Measurements from ENCODE around the gene ROBO1. TPM values are rescaled to one million over a fixed set of nuclear protein-coding genes. Genes with fewer than 3 reads are reported as not detected.
A peak's percentile ranks its signal among the peaks of the same experiment; 100 is the strongest.

The ROBO1 gene
- polyA plus RNA-seq, 2 donors = 4.7 to 12.0 TPM

DNA sequence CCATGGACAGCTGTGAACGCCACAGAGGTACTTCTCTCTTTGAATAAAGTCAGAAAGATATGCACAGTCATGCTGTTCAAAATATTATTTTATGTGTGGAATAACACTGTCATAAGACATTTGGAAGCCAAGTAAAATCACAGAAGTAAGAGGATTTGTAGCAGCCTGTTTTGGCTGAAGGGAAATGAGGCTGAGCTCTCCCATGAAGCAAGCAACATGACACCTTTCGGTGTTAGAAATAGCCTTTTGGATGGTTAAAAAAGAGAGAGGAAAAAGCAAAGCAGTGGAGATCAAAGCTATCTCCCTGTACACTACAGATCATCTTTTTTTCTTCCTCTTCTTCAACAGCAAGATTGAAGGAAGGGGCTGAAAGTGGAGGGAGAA is 755.3 kb downstream of the ROBO1 start:
- WGBS, 2 donors = 61 to 63% methylated on average over 2 of the region's 2 CpGs
- H3K4me1 ChIP-seq (ENCODE audit: control insufficient read depth in 2 of 2, insufficient read depth in 2 of 2, low read length in 1 of 2) = no peaks in the 10 kb centered on the region

DNA sequence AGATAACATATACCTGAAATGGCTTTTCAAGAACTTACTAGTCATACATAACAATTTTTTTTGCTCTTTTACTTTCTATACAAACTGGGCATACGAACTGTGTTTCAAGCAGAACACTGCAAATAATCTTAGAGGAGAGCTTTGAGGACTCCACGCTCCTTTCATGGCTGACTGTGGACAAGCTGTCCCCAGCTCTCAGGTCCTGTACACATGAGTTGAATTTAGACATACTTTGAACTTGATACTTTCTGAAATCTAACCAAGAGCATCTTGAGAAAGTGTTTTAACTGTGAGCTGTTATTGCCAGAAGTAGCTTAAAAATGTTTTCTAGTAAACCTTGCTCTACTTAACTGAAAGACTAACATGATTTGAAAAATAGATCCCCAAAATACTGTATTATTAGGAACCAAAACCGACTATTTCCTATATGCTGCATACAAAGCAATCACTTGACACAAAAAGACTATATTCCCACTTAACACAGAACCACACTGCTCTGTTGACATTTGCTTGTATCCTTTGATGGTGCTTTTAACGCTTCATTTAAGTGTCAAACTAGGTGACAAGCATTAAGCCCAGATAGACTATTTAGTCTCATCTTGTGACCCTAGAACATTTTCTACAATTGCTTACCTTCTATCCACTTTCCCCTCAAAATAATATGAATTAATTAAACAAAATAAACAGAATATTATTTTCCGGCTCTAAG is 755.8 kb downstream of the ROBO1 start:
- Histone ChIP-seq H3K4me3 (ENCODE audit: low read depth in 1 of 2, low read length in 2 of 2) (no peak overlapping the region), H3K27ac (ENCODE audit: low read depth in 2 of 2, low read length in 1 of 2) (no peak overlapping the region), H3K4me1 (ENCODE audit: control insufficient read depth in 2 of 2, insufficient read depth in 2 of 2, low read length in 1 of 2) (no peaks in the 10 kb centered on the region), H3K9me3 (ENCODE audit: control insufficient read depth in 2 of 2, insufficient read depth in 1 of 2, low read depth in 1 of 2, low read length in 1 of 2) (no peaks in the 10 kb centered on the region), H3K36me3 (ENCODE audit: control insufficient read depth in 2 of 2, insufficient read depth in 2 of 2, low read length in 1 of 2) (no peaks in the 10 kb centered on the region), H3K27me3 (ENCODE audit: control insufficient read depth in 1 of 2, insufficient read depth in 2 of 2, low read length in 2 of 2) (no peaks in the 10 kb centered on the region)
- WGBS, 2 donors = 76 to 77% methylated on average over 5 of the region's 5 CpGs

More for the DNA sequence above, 755.3 kb downstream of the ROBO1 start:
- Histone ChIP-seq H3K4me3 (ENCODE audit: low read depth in 1 of 2, low read length in 2 of 2) (no peak overlapping the region), H3K9me3 (ENCODE audit: control insufficient read depth in 2 of 2, insufficient read depth in 1 of 2, low read depth in 1 of 2, low read length in 1 of 2) (no peaks in the 10 kb centered on the region), H3K36me3 (ENCODE audit: control insufficient read depth in 2 of 2, insufficient read depth in 2 of 2, low read length in 1 of 2) (no peaks in the 10 kb centered on the region), H3K27me3 (ENCODE audit: control insufficient read depth in 1 of 2, insufficient read depth in 2 of 2, low read length in 2 of 2) (no peaks in the 10 kb centered on the region), H3K27ac (ENCODE audit: low read depth in 2 of 2, low read length in 1 of 2) (no peak overlapping the region)

DNA sequence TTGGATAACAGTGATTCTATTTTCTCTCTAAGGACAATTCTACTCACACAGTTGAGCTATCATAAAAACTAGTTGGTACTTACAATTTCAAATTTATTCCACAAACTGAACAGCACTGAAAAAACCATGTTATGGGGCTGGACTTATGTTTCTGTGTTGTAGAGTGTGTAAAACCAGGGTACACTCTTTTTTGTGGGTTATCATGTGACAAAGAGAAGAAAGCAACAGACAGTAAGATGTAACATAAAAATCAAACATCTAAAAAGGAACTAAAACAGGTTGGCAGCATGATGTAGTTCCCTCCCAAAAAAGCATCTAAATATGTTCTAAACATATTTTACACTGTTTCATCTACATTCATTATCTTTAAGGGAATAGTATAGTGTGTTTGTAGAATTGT is 757.9 kb downstream of the ROBO1 start:
- H3K4me1 ChIP-seq (ENCODE audit: control insufficient read depth in 2 of 2, insufficient read depth in 2 of 2, low read length in 1 of 2) = no peaks in the 10 kb centered on the region
- no peaks in the 10 kb centered on the region for H3K36me3 ChIP-seq (ENCODE audit: control insufficient read depth in 2 of 2, insufficient read depth in 2 of 2, low read length in 1 of 2)
- H3K27ac ChIP-seq (ENCODE audit: low read depth in 2 of 2, low read length in 1 of 2) = no peak overlapping the region
- H3K9me3 ChIP-seq (ENCODE audit: control insufficient read depth in 2 of 2, insufficient read depth in 1 of 2, low read depth in 1 of 2, low read length in 1 of 2) = no peaks in the 10 kb centered on the region
- no peak overlapping the region for H3K4me3 ChIP-seq (ENCODE audit: low read depth in 1 of 2, low read length in 2 of 2)
- no peaks in the 10 kb centered on the region for H3K27me3 ChIP-seq (ENCODE audit: control insufficient read depth in 1 of 2, insufficient read depth in 2 of 2, low read length in 2 of 2)

DNA sequence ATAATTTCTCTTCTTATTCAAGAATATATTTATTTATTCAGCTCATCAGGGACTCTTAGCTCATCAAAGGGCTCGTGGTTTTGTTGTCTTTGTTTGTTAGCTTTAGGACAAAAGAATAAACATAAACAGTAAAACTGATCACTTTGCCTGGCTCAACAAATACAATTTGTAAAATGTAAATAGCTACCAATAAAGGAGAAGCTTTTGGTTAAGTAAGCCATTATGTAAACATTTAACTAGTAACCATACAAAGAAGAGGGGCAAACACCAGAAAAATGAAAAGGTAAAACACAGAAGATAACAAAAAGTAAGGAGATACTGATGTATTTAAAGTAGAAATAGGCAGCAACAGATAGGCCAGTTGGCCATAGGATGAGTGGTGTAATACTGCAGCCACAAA is 761.7 kb downstream of the ROBO1 start:
- Histone ChIP-seq H3K36me3 (ENCODE audit: control insufficient read depth in 2 of 2, insufficient read depth in 2 of 2, low read length in 1 of 2) (no peaks in the 10 kb centered on the region), H3K4me3 (ENCODE audit: low read depth in 1 of 2, low read length in 2 of 2) (no peak overlapping the region), H3K27me3 (ENCODE audit: control insufficient read depth in 1 of 2, insufficient read depth in 2 of 2, low read length in 2 of 2) (no peaks in the 10 kb centered on the region), H3K27ac (ENCODE audit: low read depth in 2 of 2, low read length in 1 of 2) (no peak overlapping the region), H3K4me1 (ENCODE audit: control insufficient read depth in 2 of 2, insufficient read depth in 2 of 2, low read length in 1 of 2) (no peaks in the 10 kb centered on the region), H3K9me3 (ENCODE audit: control insufficient read depth in 2 of 2, insufficient read depth in 1 of 2, low read depth in 1 of 2, low read length in 1 of 2) (no peaks in the 10 kb centered on the region)
- whole genome bisulfite sequencing, 2 donors = 56 to 72% methylated on average over 1 of the region's 1 CpG

DNA sequence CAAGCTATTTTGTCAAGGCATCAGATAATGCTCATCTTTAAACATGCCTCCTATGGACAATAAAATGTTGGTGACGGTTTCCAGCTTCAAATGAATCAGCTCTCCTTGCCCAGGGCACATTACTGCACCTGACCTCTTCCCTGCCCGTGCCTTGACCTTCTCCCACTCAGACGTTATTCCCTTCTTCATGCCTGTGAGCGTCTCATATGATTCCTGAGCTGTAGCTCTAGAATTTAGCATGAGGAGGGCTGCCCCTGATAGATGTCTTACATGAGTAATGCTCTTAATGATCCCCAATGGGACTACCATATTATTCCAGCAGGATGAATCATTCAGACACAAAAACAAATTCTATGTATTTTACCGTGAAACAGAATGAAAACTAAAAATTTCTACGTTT is 762.7 kb downstream of the ROBO1 start:
- Histone ChIP-seq H3K36me3 (ENCODE audit: control insufficient read depth in 2 of 2, insufficient read depth in 2 of 2, low read length in 1 of 2) (no peaks in the 10 kb centered on the region), H3K4me3 (ENCODE audit: low read depth in 1 of 2, low read length in 2 of 2) (no peak overlapping the region), H3K27me3 (ENCODE audit: control insufficient read depth in 1 of 2, insufficient read depth in 2 of 2, low read length in 2 of 2) (no peaks in the 10 kb centered on the region), H3K4me1 (ENCODE audit: control insufficient read depth in 2 of 2, insufficient read depth in 2 of 2, low read length in 1 of 2) (no peaks in the 10 kb centered on the region), H3K27ac (ENCODE audit: low read depth in 2 of 2, low read length in 1 of 2) (no peak overlapping the region), H3K9me3 (ENCODE audit: control insufficient read depth in 2 of 2, insufficient read depth in 1 of 2, low read depth in 1 of 2, low read length in 1 of 2) (no peaks in the 10 kb centered on the region)
- WGBS, 2 donors = 80 to 81% methylated on average over 6 of the region's 6 CpGs

GRCh38 chr3:79003994-79004393 is 763.8 kb downstream of the ROBO1 start:
- Histone ChIP-seq H3K9me3 (ENCODE audit: control insufficient read depth in 2 of 2, insufficient read depth in 1 of 2, low read depth in 1 of 2, low read length in 1 of 2) (no peaks in the 10 kb centered on the region), H3K36me3 (ENCODE audit: control insufficient read depth in 2 of 2, insufficient read depth in 2 of 2, low read length in 1 of 2) (no peaks in the 10 kb centered on the region), H3K4me3 (ENCODE audit: low read depth in 1 of 2, low read length in 2 of 2) (no peak overlapping the region), H3K27me3 (ENCODE audit: control insufficient read depth in 1 of 2, insufficient read depth in 2 of 2, low read length in 2 of 2) (no peaks in the 10 kb centered on the region), H3K27ac (ENCODE audit: low read depth in 2 of 2, low read length in 1 of 2) (no peak overlapping the region), H3K4me1 (ENCODE audit: control insufficient read depth in 2 of 2, insufficient read depth in 2 of 2, low read length in 1 of 2) (no peaks in the 10 kb centered on the region)
- WGBS, 2 donors = 95% methylated on average over 1 of the region's 1 CpG

- Histone ChIP-seq H3K4me3 (ENCODE audit: low read depth in 1 of 2, low read length in 2 of 2) (peak overlapping the region in 1 of 2 donors; percentile 22), H3K36me3 (ENCODE audit: control insufficient read depth in 2 of 2, insufficient read depth in 2 of 2, low read length in 1 of 2) (no peaks in the 10 kb centered on the region), H3K9me3 (ENCODE audit: control insufficient read depth in 2 of 2, insufficient read depth in 1 of 2, low read depth in 1 of 2, low read length in 1 of 2) (no peaks in the 10 kb centered on the region), H3K27me3 (ENCODE audit: control insufficient read depth in 1 of 2, insufficient read depth in 2 of 2, low read length in 2 of 2) (no peaks in the 10 kb centered on the region), H3K27ac (ENCODE audit: low read depth in 2 of 2, low read length in 1 of 2) (peak overlapping the region; percentile 8 to 71), H3K4me1 (ENCODE audit: control insufficient read depth in 2 of 2, insufficient read depth in 2 of 2, low read length in 1 of 2) (no peaks in the 10 kb centered on the region)
- WGBS, 2 donors = 36% methylated on average over 4 of the region's 4 CpGs
These were observed 765.1 kb downstream of the ROBO1 start for GRCh38 chr3:79002465-79003372.

DNA sequence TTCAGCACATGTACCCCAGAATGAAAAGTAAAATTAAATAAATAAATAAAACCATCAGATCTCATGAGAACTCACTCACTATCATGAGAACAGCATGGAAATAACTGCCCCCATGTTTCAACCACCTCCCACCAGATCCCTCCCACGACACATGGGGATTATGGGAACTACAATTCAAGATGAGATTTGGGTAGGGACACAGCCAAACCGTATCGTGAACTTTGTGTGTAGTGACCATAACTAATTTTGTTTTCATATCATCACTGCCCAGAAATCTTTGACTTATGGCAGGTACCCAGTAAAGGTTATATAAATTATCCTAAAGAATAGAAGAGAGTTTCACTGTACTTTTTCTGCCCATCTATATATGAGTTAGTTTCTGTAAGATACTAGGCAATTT is 766.5 kb downstream of the ROBO1 start:
- H3K4me1 ChIP-seq (ENCODE audit: control insufficient read depth in 2 of 2, insufficient read depth in 2 of 2, low read length in 1 of 2) = no peaks in the 10 kb centered on the region
- H3K27ac ChIP-seq (ENCODE audit: low read depth in 2 of 2, low read length in 1 of 2) = no peak overlapping the region
- H3K36me3 ChIP-seq (ENCODE audit: control insufficient read depth in 2 of 2, insufficient read depth in 2 of 2, low read length in 1 of 2) = no peaks in the 10 kb centered on the region
- WGBS, 2 donors = 82 to 94% methylated on average over 3 of the region's 3 CpGs
- no peaks in the 10 kb centered on the region for H3K9me3 ChIP-seq (ENCODE audit: control insufficient read depth in 2 of 2, insufficient read depth in 1 of 2, low read depth in 1 of 2, low read length in 1 of 2)
- no peak overlapping the region for H3K4me3 ChIP-seq (ENCODE audit: low read depth in 1 of 2, low read length in 2 of 2)
- H3K27me3 ChIP-seq (ENCODE audit: control insufficient read depth in 1 of 2, insufficient read depth in 2 of 2, low read length in 2 of 2) = no peaks in the 10 kb centered on the region

- 89 to 91% methylated on average over 2 of the region's 2 CpGs for WGBS, 2 donors
- Histone ChIP-seq H3K36me3 (ENCODE audit: control insufficient read depth in 2 of 2, insufficient read depth in 2 of 2, low read length in 1 of 2) (no peaks in the 10 kb centered on the region), H3K4me3 (ENCODE audit: low read depth in 1 of 2, low read length in 2 of 2) (no peak overlapping the region)
These were observed 768.7 kb downstream of the ROBO1 start for GRCh38 chr3:78999139-78999538.

More at GRCh38 chr3:78999139-78999538, 768.7 kb downstream of the ROBO1 start:
- Histone ChIP-seq H3K9me3 (ENCODE audit: control insufficient read depth in 2 of 2, insufficient read depth in 1 of 2, low read depth in 1 of 2, low read length in 1 of 2) (no peaks in the 10 kb centered on the region), H3K4me1 (ENCODE audit: control insufficient read depth in 2 of 2, insufficient read depth in 2 of 2, low read length in 1 of 2) (no peaks in the 10 kb centered on the region), H3K27ac (ENCODE audit: low read depth in 2 of 2, low read length in 1 of 2) (no peak overlapping the region), H3K27me3 (ENCODE audit: control insufficient read depth in 1 of 2, insufficient read depth in 2 of 2, low read length in 2 of 2) (no peaks in the 10 kb centered on the region)

Measured in esophagus (tissue), 2 donors.